ENCODE results near the gene COG5. TPM values are rescaled to one million over a fixed set of nuclear protein-coding genes. Genes with fewer than 3 reads are reported as not detected.

COG5 gene
- total RNA-seq, 4 donors from 2014 or later, result 39.7 to 143 (median 98.3) TPM

DNA sequence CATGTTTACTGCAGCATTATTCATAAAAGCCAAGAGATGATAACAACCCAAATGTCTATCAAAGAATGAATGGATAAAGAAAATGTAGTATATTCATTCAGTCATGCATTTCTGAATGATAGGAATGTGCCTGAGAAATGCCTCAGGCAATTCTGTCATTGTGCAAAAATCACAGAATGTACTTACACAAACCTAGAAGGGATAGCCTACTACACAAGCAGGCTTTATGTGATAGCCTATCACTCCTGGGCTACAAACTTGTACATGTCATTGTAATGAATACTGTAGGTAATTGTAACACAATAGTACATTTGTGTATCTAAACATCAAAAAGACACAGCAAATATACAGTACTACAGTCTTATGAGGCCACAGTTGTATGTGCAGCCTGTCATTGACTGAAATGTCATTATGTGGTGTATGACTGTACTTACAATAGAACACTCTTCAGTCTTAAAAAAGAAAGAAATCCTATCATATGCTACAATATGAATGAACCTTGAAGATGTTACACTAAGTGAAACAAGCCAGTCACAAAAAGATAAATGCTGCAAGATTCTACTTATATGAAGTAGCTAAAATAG lies 235.6 kb downstream of the COG5 start:
- H3K4me1 ChIP-seq, result no peaks in the 10 kb centered on the region
- no peak for DNase-seq
- no peak overlapping the region for H3K4me3 ChIP-seq

DNA sequence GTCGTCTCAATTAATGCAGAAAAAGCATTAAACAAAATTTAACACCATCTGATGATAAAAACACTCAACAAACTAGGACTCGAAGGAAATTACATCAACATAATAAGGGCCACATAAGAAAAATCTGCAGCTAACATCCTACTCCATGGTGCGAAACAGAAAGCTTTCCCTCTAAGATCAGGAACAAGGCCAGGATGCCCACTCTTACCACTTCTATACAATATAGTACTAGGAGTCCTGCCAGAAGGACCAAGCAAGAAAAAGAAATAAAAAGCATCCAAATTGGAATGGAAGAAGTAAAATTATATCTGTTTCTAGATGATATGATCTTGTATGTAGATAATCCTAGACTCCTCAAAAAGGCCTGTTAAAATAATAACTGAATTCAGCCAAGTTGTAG lies 237.7 kb downstream of the COG5 start:
- no peak for TF ChIP-seq POLR2A (IDR thresholded peaks at IDR 0.05)
- TF ChIP-seq, protein P1, sequence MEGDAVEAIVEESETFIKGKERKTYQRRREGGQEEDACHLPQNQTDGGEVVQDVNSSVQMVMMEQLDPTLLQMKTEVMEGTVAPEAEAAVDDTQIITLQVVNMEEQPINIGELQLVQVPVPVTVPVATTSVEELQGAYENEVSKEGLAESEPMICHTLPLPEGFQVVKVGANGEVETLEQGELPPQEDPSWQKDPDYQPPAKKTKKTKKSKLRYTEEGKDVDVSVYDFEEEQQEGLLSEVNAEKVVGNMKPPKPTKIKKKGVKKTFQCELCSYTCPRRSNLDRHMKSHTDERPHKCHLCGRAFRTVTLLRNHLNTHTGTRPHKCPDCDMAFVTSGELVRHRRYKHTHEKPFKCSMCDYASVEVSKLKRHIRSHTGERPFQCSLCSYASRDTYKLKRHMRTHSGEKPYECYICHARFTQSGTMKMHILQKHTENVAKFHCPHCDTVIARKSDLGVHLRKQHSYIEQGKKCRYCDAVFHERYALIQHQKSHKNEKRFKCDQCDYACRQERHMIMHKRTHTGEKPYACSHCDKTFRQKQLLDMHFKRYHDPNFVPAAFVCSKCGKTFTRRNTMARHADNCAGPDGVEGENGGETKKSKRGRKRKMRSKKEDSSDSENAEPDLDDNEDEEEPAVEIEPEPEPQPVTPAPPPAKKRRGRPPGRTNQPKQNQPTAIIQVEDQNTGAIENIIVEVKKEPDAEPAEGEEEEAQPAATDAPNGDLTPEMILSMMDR (IDR thresholded peaks at IDR 0.05), result no peak
- Histone ChIP-seq H3K4me3 (no peak overlapping the region), H3K4me1 (no peaks in the 10 kb centered on the region), H3K9me3 (no peaks in the 10 kb centered on the region), H3K27me3 (no peaks in the 10 kb centered on the region), H3K36me3 (no peaks in the 10 kb centered on the region), H3K27ac (no peak overlapping the region)
- intact Hi-C loops (cut with DNase I; ENCODE audit: low total_unique reads), result no loop called here
- DNase-seq, result no peak

More for the DNA sequence above, 235.6 kb downstream of the COG5 start:
- no peak overlapping the region for H3K27ac ChIP-seq
- TF ChIP-seq, protein P1 (IDR thresholded peaks at IDR 0.05), result no peak
- no peak for TF ChIP-seq POLR2A (IDR thresholded peaks at IDR 0.05)
- H3K9me3 ChIP-seq, result no peaks in the 10 kb centered on the region
- intact Hi-C loops (cut with DNase I; ENCODE audit: low total_unique reads), result no loop called here
- no peaks in the 10 kb centered on the region for H3K27me3 ChIP-seq
- H3K36me3 ChIP-seq, result no peaks in the 10 kb centered on the region

- no peak overlapping the region for H3K27ac ChIP-seq
- intact Hi-C loops (cut with DNase I; ENCODE audit: low total_unique reads), result no loop called here
- no peaks in the 10 kb centered on the region for H3K4me1 ChIP-seq
- no peaks in the 10 kb centered on the region for H3K27me3 ChIP-seq
- TF ChIP-seq, protein P1 (IDR thresholded peaks at IDR 0.05), result no peak
- TF ChIP-seq POLR2A (IDR thresholded peaks at IDR 0.05), result no peak
- H3K9me3 ChIP-seq, result no peaks in the 10 kb centered on the region
- DNase-seq, result no peak
- H3K4me3 ChIP-seq, result no peak overlapping the region
- no peaks in the 10 kb centered on the region for H3K36me3 ChIP-seq
Observed at GRCh38 chr7:107322015-107322414, 241.7 kb downstream of the COG5 start.

DNA sequence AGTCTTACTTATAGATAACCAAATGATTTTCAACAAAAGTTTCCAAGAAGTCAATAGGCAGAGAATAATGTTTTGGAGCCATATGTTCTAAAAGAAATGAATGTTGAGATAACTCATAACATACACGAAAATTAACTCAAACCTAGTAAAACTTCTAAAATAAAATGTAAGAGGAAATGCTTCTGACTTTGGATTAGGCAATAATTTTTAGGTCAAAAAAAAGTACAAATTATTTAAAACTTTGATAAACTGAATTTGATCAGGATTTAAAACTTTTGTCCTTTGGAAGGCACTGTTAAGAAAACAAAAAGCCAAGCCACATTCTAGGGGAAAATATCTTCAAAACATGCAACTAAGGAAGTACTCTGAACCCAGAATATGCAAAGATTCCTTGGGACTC lies 242.1 kb downstream of the COG5 start:
- DNase-seq, result no peak
- H3K36me3 ChIP-seq, result no peaks in the 10 kb centered on the region
- H3K9me3 ChIP-seq, result no peaks in the 10 kb centered on the region
- no peaks in the 10 kb centered on the region for H3K27me3 ChIP-seq
- H3K4me3 ChIP-seq, result no peak overlapping the region
- intact Hi-C loops (cut with DNase I; ENCODE audit: low total_unique reads), result no loop called here
- H3K4me1 ChIP-seq, result no peaks in the 10 kb centered on the region
- no peak overlapping the region for H3K27ac ChIP-seq
- TF ChIP-seq, protein P1 (IDR thresholded peaks at IDR 0.05), result no peak
- TF ChIP-seq POLR2A (IDR thresholded peaks at IDR 0.05), result no peak

- Histone ChIP-seq H3K36me3 (no peaks in the 10 kb centered on the region), H3K27ac (no peak overlapping the region), H3K9me3 (no peaks in the 10 kb centered on the region), H3K4me1 (no peaks in the 10 kb centered on the region), H3K4me3 (no peak overlapping the region), H3K27me3 (no peaks in the 10 kb centered on the region)
- TF ChIP-seq POLR2A (IDR thresholded peaks at IDR 0.05), result no peak
- TF ChIP-seq, protein P1 (IDR thresholded peaks at IDR 0.05), result no peak
- DNase-seq, result no peak
- intact Hi-C loops (cut with DNase I; ENCODE audit: low total_unique reads), result no loop called here
Observed at GRCh38 chr7:107319724-107320228, 243.9 kb downstream of the COG5 start.
